Measurements from ENCODE around the gene HDHD5.

HDHD5 gene

DNA sequence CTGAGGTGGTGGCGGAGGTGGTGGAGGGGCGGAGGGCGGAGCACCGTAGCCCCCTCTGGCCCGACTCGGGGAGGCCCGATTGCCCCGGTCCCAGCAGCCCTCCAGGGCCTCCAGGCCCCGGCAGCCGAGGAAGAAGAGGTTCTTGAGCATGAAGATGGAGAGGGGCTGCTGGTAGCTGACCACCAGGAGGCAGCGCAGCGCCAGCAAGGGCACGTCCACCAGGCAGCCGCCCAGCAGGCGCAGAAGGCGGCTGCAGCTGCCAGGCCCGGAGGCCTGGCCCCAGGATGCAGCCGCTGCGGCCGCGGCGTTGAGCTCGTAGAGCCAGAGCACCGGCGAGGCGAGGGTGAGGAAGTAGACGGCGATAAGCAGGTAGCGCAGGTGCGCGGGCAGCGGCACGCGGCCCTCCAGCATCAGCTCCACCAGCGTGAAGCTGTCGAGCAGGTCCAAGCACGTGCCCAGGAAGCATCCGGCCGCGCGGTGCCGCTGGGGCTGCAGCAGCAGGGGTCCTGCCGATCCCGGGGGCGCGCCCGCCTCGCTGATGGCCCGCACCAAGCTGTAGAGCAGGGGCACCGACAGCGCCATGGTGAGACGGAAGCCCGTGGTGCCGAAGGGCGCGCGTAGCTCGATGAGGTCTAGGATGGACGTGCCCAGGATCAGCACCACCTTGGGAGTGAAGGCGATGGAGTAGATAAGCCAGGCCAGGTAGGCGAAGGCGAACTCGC lies 39.4 kb downstream of the HDHD5 start:
- DNase-seq, result no peak

DNA sequence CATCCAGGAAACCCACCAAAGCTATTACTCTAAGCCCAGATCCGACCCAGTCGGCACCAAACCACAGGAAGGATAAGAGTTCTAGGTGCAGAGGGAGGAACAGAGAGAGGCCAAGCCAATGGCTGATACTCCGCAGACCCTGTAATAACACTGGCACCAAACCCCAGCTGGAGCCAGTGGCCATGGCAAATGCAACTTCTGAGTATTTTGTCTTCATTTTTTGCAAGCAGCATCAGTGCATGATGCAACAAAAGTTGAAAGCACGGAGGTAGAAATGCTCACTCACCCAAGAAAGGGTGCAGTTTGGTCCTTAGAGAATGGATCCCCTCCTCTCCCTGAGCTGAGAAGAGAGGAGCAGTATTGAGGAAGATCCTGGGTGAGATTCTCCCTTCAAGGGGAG lies 40.7 kb downstream of the HDHD5 start:
- DNase-seq, result no peak

DNA sequence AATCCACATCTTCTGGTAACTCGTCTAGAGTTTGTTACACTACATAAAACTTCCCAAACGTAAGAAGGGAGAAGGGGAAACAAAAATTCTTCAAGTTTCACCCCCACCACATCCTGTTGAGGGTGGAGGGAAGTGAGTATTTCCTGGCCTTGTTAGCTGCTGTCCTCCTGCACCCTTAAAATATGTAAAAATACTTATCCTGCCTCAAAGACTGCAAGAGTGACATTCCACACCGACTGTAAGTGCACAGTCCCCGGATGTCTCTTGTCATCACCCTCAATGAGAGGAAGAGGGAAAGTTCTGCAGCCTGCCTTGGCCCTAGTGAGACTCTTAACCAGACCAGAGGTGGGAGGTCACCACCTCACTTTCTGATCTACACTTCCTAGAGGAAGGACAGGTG lies 41.2 kb downstream of the HDHD5 start:
- no peak for DNase-seq

DNA sequence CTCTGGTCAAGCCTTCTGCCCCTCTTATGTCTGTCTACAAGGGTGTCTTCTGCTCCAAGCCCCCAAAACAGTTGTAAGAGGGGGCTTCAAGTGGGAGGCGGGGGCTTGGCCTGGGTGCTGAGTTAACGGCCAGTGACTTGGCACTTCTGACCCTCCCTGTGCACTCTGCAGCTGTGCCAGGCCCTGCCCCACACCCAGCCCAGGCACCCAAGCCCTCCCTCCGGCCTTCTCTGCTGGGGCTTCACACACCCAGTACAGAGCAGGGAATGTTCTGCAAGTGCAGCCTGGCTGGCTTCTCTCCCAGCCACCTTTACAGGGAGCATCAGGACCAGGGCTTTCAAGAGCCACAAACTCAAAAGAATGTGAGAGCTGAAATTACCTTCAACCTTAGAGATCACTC lies 41.7 kb downstream of the HDHD5 start:
- no peak for DNase-seq

DNA sequence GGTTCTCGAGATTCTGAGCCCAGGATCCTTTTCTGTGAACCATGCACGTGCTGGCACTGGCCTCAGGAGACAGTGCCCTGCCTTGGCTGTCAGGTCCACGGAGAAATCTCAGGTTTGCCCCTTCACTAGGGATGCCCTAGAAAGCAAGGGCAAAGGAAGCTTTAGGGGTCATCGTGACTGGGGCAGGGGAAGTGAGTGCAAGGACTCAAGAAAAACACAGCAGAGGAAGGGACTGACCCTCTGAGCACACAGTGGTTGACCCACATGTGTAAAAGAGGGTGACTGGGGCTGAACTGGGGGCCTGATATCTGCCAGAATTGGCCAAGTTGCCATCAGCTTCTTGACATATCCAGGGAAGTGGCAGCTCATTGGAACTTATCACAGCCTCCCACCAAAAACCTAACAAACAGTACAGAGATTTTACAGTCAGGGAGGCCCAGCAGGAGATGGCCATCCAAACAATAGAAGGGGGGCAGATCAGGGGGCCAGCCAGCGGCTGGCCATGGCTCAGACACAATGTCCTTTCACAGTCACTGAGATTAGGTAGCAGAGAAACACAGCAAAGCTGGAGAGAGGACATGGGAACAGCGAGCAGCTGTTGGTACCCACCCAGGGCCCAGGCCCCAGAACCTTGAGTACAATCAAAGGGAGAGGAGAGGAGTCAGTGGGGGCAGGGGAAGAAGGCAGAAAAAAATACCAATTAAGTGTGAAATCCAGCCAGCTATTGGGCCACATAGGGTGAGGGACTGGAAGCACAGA lies 42.3 kb downstream of the HDHD5 start:
- no peak for DNase-seq

DNA sequence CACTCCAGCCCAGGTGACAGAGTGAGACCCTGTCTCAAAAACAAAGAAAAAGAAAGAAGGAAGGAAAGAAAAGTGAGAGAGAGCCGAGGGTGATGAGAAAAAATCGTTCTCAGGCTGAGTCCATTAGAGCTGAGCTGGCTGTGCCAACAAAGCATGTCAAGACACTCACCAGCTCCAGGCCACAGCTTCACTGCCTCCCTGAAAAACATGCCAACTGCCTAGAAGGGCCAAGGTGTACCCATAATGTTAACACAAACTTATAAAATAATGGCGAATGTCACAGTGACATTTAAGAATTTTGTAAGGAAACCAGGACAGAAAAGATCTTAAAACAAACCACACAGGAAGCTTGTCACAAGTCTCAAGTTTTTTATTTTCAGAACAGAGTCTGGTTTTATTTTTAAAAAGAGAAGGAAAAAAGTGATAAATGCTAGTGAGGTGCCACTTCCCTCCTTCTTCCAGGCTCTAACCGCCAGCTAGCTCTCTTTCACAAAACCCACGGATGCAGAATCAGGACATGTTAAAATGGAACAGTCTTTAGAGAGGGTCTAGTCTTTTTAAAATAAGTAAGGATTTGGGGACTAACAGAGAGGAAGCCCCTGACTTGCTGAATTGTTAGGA lies 43.0 kb downstream of the HDHD5 start:
- DNase-seq, result no peak

DNA sequence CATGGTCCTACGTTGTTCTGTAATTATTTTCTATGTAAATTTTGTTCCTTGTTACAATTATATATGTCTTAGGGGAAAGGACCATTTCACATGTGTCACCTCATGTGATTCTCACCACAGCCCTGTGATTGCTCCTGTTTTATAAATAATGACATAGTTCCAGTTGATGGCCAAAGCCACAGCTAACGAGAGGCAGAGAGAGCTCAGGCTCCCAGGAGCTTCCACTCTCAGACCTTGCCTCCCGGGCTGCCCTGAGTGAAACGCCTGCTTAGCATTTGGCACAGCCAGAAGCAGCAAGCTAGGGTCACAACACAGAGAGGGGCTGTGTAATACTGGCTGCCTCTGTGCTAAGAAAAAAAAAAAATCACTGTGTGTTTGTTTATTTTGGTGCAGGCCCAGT lies 43.8 kb downstream of the HDHD5 start:
- DNase-seq, result no peak

DNA sequence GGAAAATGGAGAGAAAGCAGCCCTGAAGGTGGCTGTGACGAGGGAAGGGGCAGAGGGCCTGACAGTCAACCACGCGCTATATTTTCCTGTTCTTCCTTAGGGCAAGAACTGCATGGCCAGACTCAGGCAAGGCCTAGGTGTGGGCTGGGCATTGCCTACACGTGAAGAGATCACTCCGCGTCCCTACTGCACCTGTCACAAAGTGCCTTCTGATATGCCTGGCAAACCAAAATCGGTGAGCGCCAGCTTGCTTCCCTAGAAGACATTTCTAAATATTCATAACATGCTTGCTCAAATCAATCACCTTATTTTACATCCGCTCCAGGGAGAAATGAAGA lies 44.2 kb downstream of the HDHD5 start:
- no peak for DNase-seq

DNA sequence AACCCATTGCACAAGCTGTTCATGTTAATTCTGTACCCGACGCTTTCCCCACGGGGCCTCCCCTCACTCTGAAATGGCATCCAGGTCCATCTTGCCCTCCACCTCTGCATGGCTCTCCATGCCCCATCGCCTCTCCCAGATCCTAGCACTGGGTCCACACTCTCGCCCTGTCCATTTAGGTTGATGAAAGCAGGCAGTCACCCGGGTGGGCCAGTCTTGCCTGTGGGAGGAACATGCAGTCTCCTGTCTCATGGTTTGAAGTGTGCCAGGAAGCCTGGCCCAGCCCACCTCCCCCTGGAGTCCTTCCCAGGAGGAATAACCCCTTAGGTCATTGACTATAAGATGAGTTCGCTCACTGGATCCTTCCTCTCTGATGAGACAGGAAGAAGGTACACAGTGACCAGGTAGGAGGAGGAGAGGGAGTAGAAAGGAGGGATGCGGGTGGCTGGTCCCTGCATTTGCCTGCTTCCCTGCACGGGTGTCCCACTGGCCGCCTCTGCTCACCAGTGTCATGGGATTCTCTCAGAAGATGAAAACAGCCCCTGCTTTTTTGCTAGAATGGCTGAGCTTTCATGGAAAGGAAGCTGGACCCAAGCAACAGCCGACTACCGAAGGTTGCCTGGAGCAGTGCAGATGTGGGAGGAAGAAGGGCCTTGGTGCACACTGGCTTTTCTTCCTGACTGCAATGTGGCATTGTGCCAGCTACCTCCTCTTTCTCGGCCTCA lies 44.7 kb downstream of the HDHD5 start:
- no peak for DNase-seq

DNA sequence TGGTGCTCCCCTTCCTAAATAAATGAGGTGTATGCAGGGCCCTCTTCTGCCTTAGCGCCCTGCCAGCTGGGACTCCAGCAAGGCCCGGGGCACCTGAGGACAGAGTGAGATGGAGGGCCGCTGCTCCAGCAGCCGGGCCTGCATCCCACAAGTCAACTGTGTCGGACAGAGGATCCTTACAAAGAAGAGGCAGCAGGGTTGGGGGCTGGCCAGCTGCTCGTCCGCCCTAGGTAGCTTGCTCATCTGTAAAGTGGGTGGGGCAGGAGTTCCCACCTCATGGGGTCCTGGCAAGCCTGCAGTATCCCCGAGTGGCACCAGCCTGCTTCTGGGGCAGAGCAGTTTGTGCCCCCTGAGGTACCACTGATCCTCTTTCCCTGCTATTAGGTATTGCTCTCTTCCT lies 45.5 kb downstream of the HDHD5 start:
- no peak for DNase-seq

DNA sequence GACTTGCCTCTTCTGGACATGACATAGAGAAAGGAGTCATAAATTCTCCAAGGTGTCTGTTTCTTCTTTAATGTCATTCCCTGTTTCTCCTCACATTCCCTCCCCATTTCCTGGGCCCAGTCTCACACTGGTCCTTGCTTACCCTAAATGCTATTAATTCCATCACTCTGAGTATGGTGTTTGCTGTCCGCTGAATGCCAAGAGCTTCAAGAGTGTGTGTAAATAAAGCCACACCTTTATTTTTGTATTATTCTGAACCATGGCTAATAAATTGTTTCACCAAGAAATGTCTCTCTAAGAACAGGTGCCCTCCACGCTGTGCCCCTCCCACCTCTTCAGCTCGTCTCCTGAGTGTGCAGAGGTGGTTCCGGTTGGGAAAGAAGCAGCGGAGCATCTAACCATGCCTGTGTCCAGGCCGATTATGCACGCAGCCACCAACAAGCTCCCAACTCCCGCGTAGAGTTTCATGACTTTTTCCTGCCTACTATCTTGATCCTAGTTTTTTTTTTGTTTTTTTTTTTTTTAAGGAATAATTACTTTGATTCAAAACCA lies 46.5 kb downstream of the HDHD5 start:
- no peak for DNase-seq

DNA sequence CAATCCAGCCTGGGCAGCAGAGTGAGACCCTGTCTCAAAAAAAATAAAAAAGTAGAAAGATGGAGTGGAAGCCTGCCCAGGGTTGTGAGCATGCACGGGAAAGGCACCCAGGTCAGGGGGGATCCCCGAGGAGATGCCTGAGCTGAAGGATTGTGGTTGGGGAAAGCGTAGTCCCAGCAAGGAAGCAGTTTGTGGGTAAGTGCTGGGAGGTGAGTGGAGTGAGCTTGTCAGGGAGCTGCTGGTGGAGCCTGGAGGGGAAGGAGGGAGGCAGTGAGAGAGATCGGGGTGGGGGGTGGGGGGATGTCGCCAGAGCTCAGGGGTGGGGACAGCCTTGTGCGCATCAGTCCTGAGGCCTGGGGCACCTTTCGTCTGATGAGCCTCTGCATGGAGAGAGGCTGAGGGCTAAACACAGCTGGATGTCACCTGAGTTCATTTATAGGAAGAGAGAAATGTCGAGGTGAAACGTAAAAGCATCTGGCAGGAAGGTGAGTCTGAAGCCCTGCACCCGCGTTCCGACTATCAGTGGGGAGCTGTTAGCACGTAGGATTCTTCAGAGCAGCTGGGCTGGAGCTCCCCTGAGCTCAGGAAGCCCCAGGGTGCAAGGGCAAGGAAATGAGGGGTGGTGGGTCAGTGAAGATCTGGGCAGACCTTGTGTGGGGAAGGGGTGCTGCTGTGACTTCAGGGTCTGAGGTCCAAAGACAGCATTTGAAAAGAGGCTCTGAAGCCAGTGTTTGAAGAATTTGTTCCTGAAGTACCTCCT lies 48.1 kb downstream of the HDHD5 start:
- DNase-seq, result no peak

DNA sequence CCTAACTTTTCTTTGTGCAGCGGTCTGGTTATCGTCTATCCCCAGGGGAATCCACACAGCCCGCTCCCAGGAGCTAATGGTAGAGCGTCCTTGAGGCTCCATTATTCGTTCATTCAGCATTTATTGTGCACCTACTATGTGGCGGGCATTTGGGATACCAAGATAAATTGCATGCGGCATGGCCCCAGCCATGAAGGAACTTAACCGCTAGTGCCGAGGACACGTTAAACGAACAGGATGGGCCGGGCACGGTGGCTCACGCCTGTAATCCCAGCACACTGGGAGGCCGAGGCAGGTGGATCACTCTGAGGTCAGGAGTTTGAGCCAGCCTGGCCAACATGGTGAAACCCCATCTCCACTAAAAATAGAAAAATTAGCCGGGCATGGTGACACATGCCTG lies 49.1 kb downstream of the HDHD5 start:
- DNase-seq, result no peak

DNA sequence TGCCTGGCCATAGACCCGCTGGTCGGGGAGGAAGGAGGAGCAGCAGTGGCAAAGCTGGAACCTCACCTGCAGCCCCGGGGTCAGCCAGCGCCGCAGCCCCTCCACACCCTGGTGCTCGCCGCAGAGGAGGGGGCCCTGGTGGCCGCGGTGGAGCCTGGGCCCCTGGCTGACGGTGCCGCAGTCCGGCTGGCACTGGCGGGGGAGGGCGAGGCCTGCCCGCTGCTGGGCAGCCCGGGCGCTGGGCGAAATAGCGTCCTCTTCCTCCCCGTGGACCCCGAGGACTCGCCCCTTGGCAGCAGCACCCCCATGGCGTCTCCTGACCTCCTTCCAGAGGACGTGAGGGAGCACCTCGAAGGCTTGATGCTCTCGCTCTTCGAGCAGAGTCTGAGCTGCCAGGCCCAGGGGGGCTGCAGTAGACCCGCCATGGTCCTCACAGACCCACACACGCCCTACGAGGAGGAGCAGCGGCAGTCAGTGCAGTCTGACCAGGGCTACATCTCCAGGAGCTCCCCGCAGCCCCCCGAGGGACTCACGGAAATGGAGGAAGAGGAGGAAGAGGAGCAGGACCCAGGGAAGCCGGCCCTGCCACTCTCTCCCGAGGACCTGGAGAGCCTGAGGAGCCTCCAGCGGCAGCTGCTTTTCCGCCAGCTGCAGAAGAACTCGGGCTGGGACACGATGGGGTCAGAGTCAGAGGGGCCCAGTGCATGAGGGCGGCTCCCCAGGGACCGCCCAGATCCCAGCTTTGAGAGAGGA lies 49.8 kb downstream of the HDHD5 start:
- no peak for DNase-seq

DNA sequence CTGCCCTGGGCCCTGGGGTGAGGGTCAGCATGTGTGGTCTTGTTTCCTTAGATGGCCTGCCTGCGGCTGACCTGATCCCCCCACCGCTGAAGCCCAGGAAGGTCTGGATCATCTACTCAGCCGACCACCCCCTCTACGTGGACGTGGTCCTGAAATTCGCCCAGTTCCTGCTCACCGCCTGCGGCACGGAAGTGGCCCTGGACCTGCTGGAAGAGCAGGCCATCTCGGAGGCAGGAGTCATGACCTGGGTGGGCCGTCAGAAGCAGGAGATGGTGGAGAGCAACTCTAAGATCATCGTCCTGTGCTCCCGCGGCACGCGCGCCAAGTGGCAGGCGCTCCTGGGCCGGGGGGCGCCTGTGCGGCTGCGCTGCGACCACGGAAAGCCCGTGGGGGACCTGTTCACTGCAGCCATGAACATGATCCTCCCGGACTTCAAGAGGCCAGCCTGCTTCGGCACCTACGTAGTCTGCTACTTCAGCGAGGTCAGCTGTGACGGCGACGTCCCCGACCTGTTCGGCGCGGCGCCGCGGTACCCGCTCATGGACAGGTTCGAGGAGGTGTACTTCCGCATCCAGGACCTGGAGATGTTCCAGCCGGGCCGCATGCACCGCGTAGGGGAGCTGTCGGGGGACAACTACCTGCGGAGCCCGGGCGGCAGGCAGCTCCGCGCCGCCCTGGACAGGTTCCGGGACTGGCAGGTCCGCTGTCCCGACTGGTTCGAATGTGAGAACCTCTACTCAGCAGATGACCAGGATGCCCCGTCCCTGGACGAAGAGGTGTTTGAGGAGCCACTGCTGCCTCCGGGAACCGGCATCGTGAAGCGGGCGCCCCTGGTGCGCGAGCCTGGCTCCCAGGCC lies 50.6 kb downstream of the HDHD5 start:
- no peak for DNase-seq

DNA sequence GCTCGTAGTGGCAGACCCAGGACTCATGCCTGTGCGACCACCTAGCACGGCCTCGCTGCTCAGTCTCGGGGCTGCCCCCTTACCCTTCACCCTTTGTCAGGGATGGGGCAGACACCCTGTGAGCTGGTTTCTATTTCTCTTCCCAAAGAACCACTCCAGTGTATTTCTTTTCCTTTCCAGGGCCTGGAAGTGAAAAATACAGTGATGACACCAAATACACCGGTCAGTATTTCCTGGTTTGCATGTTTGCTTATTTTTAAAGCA lies 51.6 kb downstream of the HDHD5 start:
- no peak for DNase-seq

DNA sequence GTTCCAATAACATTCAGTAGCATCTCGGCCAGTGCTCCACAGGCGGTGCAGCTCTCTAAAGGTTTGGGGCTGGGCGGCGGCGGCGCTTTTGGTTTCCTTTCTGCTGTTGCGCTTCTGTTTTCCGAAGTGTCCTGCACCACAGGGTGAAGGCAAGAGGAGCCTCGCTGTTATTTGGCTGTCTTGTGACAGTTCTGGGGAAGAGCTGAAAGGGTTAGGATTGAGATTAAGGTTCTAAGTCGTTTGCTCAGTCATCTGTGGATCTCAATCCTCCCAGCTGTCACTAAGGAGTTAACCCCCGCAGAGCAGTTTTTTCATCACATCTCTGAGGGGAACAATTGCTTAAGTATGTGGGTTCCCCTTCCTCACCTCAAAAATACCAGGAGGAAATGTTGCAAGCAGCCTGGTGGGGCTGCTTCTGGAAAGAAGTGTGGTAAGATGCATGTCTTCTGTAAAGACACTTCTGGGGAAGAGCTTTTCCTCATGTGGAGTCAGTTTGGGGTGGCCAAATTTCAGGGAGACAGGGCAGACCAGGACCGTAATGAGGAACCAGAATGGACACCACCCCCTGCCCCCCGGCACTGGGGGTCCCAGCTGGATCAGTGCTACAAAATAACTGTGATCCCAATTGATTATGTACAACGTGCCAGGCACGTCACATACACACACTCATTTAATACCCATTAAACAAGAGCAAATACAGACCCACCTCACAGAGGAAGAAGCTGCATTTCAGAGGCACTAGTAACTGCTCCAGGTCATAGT lies 52.1 kb downstream of the HDHD5 start:
- DNase-seq, result no peak

DNA sequence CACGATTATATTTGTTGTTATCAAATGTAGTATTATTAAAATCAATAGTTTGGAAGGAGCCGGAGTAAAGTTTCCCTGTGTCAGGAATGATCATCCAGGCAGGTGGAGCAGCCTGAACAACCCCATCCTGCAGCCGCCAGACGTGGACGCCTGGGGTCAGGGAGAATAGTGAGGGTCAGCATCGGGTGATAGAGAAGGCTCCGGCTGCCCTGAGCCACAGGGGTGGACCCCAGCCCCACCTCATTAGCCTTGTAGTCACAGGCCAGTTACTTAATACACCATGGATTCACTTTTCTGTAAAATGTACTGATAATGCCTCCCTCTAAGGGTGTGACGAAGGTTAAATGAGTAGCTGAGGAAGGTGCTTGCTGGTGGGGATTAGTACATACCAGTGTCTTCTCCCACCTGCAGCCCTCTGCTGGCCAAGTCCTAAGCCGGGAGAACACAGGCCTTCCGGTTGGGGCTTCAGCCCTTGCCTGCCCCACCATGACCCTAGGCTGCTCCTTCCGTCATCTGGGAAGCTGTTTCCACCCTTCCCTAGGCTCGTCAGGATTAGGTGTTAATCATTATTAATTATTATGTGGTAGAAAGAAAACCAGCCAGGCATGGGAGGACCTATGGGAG lies 52.8 kb downstream of the HDHD5 start:
- no peak for DNase-seq

All from fibroblast of skin of back (primary cell).